Gastrocnemius medialis (tissue), 4 donors: ENCODE results near the gene NOD2. TPM values are rescaled to one million over a fixed set of nuclear protein-coding genes. Genes with fewer than 3 reads are reported as not detected.

ENCODE experiments used
- ATAC-seq, 2 donors: fragments of 150-250 bp; one replicate each; pipeline ENCODE4 v1.9.1; 2016
- DNase-seq, 2 donors: peaks; one replicate each; pipeline ENCODE4 v3.0.0-alpha.2; 2019
- H3K27ac ChIP-seq, 4 donors: fragments of 200-600 bp; sonication (generic); 1 replicate in 1 of 4; 2 replicates in 3 of 4; pipeline ENCODE4 v1.5.1; 2016 to 2018; ENCODE audit warnings: mild to moderate bottlenecking in 2 of 4, moderate library complexity in 1 of 4
- H3K27me3 ChIP-seq, 3 donors: fragments of 200-600 bp; sonication (generic) in 2 of 3; 1 replicate in 1 of 3; 2 replicates in 2 of 3; pipeline versions ENCODE4 v1.5.1 to v1.6.0; 2016 to 2019; ENCODE audit warnings: mild to moderate bottlenecking in 1 of 3, moderate library complexity in 1 of 3
- H3K36me3 ChIP-seq, 2 donors: fragments of 200-600 bp; sonication (generic) in 1 of 2; one replicate each; pipeline ENCODE4 v1.5.1; 2017 to 2018
- H3K4me1 ChIP-seq, 2 donors: fragments of 200-600 bp; sonication (generic) in 1 of 2; one replicate each; pipeline ENCODE4 v1.5.1; 2016 to 2017; ENCODE audit warnings: mild to moderate bottlenecking in 2 of 2
- H3K4me3 ChIP-seq, 4 donors: fragments of 200-600 bp; sonication (generic) in 3 of 4; 1 replicate in 1 of 4; 2 replicates in 3 of 4; pipeline ENCODE4 v1.5.1; 2016 to 2019; ENCODE audit warnings: mild to moderate bottlenecking in 2 of 4
- H3K9me3 ChIP-seq, 3 donors: fragments of 200-600 bp; sonication (generic) in 2 of 3; 1 replicate in 1 of 3; 2 replicates in 2 of 3; pipeline ENCODE4 v1.5.1; 2016 to 2019
- POLR2A ChIP-seq, 2 donors: fragments of 450-650 bp; IDR thresholded peaks; one replicate each; pipeline ENCODE4 v1.6.1; 2017; ENCODE audit warnings: antibody characterized with exemption in 2 of 2, mild to moderate bottlenecking in 2 of 2, moderate library complexity in 2 of 2
- in situ Hi-C, 4 donors: fragments of 200-750 bp; cut with MboI; loops; one replicate each; pipeline versions ENCODE4 v1.15.0 to v1.8.0; 2017; ENCODE audit warnings: low sequenced_read_pairs in 4 of 4
- intact Hi-C: fragments of 100-400 bp; cut with DNase I; formaldehyde crosslinking; loops from one replicate; pipeline ENCODE4 v1.15.1; 2023; ENCODE audit warnings: low total_unique reads
- total RNA-seq, 4 donors: library from RNA; depleted of rRNA; stranded (reverse); fragments of >200 nt; gene quantifications; one replicate each; pipeline versions ENCODE4 v1.1.0 to v1.2.3, GENCODE V29; 2016
- TF ChIP-seq, protein P1 (sequence below), 5 experiments: fragments of 450-650 bp in 3 of 5; fragments of 200-600 bp in 2 of 5; sonication (generic) in 2 of 5; IDR thresholded peaks in 4 of 5; conservative IDR thresholded peaks in 1 of 5; 1 replicate in 4 of 5; 2 replicates in 1 of 5; pipeline ENCODE4 v1.5.1; 2016 to 2019; ENCODE audit warnings: antibody characterized with exemption in 5 of 5, mild to moderate bottlenecking in 3 of 5, moderate library complexity in 3 of 5

Gene NOD2
- total RNA-seq, 4 donors from 2014 or later = 0.27 to 2.1 (median 1.7) TPM

DNA sequence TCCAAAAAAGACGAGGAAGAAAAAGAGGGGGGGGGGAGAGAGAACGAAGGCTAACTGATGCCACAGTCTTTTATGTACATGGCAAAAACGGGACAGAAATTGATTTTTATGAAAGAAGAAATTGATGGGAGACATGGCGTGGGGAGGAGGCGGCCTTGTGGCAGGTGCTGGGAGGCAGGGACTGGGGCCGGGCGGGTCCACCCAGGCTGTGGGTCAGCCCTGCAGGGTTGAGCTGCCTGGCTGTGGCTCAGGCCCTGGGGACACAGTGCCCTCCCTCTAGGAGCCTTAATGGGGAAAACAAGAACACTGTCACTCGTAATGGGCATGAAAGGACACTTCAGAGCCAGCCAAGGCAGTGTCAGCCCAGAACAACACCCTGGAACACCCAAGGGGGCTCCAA is 47.1 kb upstream of the NOD2 start:
- intact Hi-C loops = no loop called here
- H3K27me3 ChIP-seq = no peaks in the 10 kb centered on the region
- H3K27ac ChIP-seq = no peak overlapping the region
- H3K9me3 ChIP-seq = no peaks in the 10 kb centered on the region
- no peak for TF ChIP-seq POLR2A (IDR thresholded peaks at IDR 0.05)
- TF ChIP-seq, protein P1, sequence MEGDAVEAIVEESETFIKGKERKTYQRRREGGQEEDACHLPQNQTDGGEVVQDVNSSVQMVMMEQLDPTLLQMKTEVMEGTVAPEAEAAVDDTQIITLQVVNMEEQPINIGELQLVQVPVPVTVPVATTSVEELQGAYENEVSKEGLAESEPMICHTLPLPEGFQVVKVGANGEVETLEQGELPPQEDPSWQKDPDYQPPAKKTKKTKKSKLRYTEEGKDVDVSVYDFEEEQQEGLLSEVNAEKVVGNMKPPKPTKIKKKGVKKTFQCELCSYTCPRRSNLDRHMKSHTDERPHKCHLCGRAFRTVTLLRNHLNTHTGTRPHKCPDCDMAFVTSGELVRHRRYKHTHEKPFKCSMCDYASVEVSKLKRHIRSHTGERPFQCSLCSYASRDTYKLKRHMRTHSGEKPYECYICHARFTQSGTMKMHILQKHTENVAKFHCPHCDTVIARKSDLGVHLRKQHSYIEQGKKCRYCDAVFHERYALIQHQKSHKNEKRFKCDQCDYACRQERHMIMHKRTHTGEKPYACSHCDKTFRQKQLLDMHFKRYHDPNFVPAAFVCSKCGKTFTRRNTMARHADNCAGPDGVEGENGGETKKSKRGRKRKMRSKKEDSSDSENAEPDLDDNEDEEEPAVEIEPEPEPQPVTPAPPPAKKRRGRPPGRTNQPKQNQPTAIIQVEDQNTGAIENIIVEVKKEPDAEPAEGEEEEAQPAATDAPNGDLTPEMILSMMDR (IDR thresholded peaks at IDR 0.05 in 4 of 5, conservative IDR thresholded peaks at IDR 0.05 in 1 of 5) = no peak
- no peaks in the 10 kb centered on the region for H3K4me1 ChIP-seq
- H3K4me3 ChIP-seq = no peak overlapping the region
- ATAC-seq = no peak
- H3K36me3 ChIP-seq = no peaks in the 10 kb centered on the region
- DNase-seq = no peak
- in situ Hi-C loops = no loop called here

DNA sequence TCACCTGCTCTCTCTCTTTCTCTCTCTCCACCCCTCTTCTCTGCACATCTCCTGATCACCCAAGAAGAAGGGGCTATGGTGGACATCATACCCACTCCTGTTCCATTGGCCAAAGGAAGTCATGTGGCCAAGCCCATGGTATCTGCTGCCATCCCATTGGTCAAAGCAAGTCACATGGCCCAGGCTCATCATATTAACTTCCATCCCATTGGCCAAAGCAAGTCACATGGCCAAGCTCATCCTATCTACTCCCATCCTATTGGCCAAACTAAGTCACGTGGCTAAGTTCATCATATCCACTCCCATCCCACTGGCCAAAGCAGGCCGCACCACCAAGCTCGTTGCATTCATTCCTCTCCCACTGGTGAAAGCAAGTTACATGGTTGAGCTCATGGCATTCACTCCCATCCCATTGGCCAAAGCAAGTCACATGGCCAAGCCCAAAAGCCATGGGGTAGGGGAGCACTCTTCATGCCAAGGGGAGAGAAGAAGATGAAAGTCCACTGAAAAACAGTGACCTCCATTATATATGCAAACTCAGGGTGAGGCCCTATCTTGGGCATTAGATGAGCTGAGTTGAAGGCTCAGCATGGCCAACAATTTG is 41.5 kb upstream of the NOD2 start:
- Histone ChIP-seq H3K4me3 (no peak overlapping the region), H3K27ac (no peak overlapping the region), H3K9me3 (no peaks in the 10 kb centered on the region), H3K4me1 (no peaks in the 10 kb centered on the region), H3K27me3 (no peaks in the 10 kb centered on the region), H3K36me3 (no peaks in the 10 kb centered on the region)
- intact Hi-C loops = no loop called here
- in situ Hi-C loops = loop anchor here in 2 of 4 donors (25.0 kb wide), 1 partner anchor 440 kb away; no protein-coding TSS in a partner anchor
- TF ChIP-seq POLR2A (IDR thresholded peaks at IDR 0.05) = no peak
- TF ChIP-seq, protein P1 (IDR thresholded peaks at IDR 0.05 in 4 of 5, conservative IDR thresholded peaks at IDR 0.05 in 1 of 5) = no peak
- no peak for ATAC-seq
- no peak for DNase-seq

DNA sequence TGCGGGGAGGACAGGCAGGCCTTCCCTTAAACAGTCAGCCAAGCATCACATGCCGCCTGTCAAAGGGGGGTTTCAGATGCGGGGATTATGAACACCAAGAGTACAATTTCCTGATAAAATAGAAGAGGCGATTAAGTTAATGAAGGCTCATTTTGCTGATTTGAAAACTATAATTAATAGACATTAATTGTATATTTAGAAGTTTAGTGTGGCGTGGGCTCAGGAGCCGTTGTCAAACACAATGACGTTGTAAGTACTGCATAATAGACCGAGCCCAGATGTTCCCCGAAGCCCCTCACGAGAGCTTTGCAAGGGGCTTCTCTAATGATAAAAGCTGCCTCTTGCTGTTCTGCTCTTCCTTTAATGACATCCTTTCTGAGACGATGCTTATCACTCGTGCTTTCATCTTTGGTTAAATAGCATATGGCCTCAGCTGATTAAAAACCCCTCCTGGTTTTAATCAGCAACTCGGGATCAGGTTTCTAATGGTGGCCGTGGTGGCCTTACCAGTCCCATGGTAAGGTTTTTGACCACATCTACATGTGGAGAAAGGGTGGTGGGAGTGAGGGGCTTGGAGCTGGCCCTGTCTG is 40.5 kb upstream of the NOD2 start:
- no peak for ATAC-seq
- intact Hi-C loops = no loop called here
- H3K9me3 ChIP-seq = no peaks in the 10 kb centered on the region
- H3K27me3 ChIP-seq = no peaks in the 10 kb centered on the region
- in situ Hi-C loops = loop anchor here in 2 of 4 donors (25.0 kb wide), 1 partner anchor 441 kb away; no protein-coding TSS in a partner anchor
- DNase-seq = no peak
- no peak for TF ChIP-seq POLR2A (IDR thresholded peaks at IDR 0.05)
- TF ChIP-seq, protein P1 (IDR thresholded peaks at IDR 0.05 in 4 of 5, conservative IDR thresholded peaks at IDR 0.05 in 1 of 5) = no peak
- no peaks in the 10 kb centered on the region for H3K4me1 ChIP-seq
- H3K4me3 ChIP-seq = no peak overlapping the region
- no peak overlapping the region for H3K27ac ChIP-seq
- no peaks in the 10 kb centered on the region for H3K36me3 ChIP-seq

DNA sequence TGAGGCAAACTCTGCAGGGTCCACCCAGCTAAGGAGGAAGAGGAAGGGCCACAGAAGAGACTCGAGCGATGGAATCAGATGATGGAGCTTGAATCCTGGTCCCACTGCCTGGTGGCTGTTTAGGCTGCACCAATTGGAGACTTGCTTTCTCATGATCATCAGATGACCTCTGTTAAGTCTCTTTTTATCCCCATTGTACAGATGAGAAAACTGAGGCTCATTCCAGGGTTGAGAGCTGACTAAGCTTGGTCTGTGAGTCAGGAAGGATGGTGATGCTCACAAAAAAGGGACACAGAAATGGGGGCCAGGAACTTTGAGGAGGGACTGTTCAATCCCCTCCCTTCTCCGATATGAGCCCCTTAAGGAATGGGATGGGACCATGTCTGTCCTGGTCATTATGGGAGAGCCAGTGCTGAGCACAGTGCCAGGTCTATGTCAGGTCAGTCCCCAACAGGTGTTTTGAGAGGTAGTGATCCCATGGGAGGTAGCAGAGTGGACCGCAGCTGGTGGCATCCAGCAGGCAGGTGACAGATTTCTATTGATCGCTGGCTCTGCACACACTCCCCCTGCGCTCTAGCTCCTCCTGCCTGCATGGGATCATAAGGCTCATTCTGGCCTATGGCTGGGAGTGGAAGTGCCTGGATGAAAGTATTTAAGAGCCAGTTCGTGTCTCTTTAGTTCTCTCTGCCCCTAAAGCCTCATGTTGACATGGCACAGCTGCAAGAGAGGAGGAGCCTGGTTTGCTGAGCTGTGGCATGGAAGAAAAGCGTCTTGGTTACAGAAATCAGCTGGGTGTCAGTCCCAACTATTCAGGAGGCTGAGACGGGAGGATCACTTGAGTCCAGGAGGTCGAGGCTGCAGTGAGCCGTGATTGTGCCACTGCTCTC is 39.5 kb upstream of the NOD2 start:
- TF ChIP-seq, protein P1 (IDR thresholded peaks at IDR 0.05 in 4 of 5, conservative IDR thresholded peaks at IDR 0.05 in 1 of 5) = no peak
- no peak for TF ChIP-seq POLR2A (IDR thresholded peaks at IDR 0.05)
- in situ Hi-C loops (loop anchor here in 2 of 4 donors (25.0 kb wide), 1 partner anchor 442 kb away; no protein-coding TSS in a partner anchor), intact Hi-C loops (no loop called here)
- ATAC-seq (no peak), DNase-seq (no peak)
- Histone ChIP-seq H3K27ac (no peak overlapping the region), H3K36me3 (no peaks in the 10 kb centered on the region), H3K4me1 (no peaks in the 10 kb centered on the region), H3K9me3 (no peaks in the 10 kb centered on the region), H3K27me3 (no peaks in the 10 kb centered on the region), H3K4me3 (no peak overlapping the region)
